T-helper 2 cell (primary cell): Measurements from ENCODE around the gene L1CAM.

ENCODE experiments used
- DNase-seq, 5 experiments: peaks; one replicate each; pipeline versions ENCODE4 v3.0.0 to v3.0.0-alpha.2; 2012 to 2022
- total RNA-seq, 2 donors: gene quantifications; one replicate each; lab custom pipeline; 2026; lab: John Stamatoyannopoulos, UW

The L1CAM gene, protein sequence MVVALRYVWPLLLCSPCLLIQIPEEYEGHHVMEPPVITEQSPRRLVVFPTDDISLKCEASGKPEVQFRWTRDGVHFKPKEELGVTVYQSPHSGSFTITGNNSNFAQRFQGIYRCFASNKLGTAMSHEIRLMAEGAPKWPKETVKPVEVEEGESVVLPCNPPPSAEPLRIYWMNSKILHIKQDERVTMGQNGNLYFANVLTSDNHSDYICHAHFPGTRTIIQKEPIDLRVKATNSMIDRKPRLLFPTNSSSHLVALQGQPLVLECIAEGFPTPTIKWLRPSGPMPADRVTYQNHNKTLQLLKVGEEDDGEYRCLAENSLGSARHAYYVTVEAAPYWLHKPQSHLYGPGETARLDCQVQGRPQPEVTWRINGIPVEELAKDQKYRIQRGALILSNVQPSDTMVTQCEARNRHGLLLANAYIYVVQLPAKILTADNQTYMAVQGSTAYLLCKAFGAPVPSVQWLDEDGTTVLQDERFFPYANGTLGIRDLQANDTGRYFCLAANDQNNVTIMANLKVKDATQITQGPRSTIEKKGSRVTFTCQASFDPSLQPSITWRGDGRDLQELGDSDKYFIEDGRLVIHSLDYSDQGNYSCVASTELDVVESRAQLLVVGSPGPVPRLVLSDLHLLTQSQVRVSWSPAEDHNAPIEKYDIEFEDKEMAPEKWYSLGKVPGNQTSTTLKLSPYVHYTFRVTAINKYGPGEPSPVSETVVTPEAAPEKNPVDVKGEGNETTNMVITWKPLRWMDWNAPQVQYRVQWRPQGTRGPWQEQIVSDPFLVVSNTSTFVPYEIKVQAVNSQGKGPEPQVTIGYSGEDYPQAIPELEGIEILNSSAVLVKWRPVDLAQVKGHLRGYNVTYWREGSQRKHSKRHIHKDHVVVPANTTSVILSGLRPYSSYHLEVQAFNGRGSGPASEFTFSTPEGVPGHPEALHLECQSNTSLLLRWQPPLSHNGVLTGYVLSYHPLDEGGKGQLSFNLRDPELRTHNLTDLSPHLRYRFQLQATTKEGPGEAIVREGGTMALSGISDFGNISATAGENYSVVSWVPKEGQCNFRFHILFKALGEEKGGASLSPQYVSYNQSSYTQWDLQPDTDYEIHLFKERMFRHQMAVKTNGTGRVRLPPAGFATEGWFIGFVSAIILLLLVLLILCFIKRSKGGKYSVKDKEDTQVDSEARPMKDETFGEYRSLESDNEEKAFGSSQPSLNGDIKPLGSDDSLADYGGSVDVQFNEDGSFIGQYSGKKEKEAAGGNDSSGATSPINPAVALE
- total RNA-seq = 2.2 reads per million in 2 donors

DNA sequence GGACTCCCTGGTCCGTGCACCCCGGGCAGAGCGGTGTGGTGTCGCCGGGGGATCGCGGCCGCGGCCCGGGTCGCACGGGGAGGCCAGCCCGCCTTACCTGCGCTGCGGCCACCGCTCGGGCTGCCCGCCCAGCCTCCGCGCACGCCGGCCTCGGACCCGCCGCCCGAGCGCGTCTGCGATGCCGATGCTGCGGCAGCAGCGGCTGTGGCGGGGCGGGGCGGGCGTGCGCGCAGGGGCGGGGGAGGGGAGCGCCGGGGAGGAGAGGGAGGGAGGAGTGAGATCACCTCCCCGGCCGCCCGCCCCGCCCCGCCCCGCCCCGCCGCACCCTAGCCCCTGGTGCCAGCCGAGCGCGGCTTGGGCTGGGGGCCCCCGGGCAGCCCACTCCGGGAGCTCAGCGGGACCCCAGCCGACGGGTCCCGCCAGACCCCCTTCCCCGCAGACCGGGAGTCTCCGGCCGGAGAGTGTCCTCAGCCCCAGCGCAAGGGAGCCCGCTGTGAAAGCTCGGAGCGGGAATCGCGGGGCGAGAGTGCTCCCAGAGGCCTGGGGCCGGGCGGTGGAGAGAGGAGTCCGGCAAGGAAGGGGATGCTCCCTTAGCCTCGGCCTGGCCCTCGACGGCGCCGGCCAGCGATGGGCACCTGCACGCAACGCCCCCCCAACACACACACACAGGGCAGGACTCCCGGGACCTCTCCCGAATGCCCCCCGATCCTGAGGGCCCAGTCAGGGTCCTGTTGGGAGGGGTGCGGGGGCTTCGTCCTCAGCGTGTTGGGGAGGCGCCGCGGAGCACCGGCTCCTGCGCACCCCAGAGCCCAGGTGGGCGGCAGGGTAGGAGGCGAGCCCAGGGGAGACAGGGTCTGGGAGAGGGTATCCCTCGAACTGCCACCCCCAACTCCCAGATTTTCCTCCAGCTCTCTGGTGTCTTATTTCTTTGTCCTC is at the start of gene L1CAM:
TSS of gene L1CAM (minus strand) at position 206 of the 936 bp plus-strand sequence. CDS start 10,337 bp downstream, outside the sequence.
- DNase-seq = peak in 2 of 5 experiments; percentile 14 to 36

DNA sequence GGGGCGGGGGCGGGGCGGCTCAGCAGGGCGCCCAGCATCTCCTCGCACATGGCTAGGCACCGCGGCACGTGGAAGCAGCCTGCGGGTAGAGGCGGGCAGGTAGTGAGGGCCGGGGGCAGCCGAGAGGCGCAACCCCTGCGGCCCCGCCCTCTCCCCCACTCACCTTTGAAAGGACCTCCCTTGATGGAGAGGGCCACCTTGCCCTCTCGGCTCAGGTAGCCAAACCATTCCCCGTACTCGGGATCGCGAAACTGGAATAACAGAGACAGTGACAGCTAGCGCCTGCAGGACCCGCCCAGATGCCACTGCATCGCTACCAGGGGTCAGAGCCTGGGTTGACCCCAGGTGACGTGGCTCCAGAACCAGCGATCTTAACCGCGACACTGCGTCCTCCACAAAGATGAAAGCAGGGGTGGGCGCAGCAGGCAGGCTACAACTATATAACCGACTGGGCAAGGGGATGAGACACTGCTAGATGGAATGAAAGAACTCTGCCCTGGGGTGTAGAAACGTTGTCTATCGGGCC is 49.4 kb upstream of the L1CAM start:
- DNase-seq = no peak

DNA sequence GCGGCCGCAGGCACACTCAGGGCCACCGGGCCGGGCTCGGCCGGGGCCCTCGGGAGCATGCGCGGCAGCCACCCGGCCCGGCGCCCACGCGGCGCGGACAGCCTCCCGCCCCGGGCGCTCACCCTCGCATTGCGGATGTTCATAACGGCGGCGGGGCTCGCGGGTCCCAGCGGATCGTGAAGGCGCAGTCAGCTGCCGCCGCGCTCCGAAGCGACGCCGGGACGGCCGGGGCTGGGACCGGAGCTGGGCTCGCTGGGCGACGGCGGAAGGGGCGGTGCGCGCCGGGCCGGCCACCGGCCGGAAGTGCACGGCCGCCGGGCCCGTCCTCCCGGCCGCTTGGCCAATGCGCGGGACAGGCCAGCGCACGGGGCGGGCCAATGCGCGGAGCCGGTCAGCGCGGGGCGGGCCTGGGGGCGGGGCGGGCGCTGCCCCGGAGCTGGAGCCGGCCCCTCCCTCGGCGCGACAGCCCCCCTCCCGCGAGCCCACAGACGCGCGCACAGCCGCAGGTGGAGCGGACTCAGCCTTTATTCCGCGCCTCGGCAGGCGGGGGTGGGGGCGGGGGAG is 48.9 kb upstream of the L1CAM start, which contains the start of gene NAA10:
TSS of gene NAA10 (minus strand) at position 276 of the 564 bp plus-strand sequence. CDS start at position 143, 133 bp downstream.
- DNase-seq = peak; percentile 29 to 67 (median 44)

DNA sequence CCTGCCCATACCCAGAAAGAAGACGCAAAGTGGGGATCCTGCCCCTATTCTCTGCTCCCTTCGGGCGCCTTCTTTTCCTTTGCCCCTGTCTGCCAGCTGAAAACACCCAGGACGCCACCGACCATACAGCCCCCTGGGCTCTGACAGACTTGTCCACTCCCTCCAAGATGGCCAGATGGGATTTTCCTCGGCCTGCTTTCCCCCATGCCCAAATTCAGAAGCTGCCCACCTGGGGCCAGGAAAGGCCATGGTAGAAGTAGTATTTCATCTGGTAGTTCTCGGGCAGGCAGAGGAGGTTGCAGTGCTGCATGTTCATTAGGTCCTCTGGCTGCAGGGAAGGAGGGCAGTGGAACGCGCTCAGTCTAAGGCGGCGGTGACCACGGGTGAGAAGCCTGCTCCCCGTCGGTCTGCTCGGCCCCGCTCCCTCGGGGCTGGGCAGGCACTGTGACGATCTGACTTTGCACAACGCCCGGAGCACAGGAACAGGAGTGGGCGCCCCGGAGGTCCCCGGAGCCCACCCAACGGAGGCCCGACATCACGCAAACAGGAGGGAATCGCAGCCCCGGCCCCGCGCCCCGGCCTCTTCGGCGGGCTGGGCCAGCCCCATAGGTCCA is 48.3 kb upstream of the L1CAM start:
- DNase-seq = no peak

DNA sequence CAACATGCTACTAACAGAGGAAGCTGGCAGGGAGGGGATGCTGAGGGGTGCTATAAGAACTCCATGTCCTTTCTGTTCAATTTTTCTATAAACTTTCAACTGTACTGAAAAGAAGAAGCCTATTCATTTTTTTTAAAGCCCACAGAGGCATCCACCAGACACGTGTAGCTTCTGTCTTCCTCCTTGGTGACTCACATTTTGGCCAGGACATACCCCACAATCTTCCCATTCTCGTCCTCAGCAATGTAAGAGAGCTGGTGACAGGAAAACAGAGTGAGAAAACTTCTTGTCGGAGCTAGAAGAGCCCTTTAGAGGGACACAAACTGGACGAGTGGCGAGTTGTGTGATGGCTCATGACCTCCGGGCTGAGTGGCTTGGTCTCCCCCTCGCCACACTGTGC is 47.8 kb upstream of the L1CAM start:
- DNase-seq = no peak

DNA sequence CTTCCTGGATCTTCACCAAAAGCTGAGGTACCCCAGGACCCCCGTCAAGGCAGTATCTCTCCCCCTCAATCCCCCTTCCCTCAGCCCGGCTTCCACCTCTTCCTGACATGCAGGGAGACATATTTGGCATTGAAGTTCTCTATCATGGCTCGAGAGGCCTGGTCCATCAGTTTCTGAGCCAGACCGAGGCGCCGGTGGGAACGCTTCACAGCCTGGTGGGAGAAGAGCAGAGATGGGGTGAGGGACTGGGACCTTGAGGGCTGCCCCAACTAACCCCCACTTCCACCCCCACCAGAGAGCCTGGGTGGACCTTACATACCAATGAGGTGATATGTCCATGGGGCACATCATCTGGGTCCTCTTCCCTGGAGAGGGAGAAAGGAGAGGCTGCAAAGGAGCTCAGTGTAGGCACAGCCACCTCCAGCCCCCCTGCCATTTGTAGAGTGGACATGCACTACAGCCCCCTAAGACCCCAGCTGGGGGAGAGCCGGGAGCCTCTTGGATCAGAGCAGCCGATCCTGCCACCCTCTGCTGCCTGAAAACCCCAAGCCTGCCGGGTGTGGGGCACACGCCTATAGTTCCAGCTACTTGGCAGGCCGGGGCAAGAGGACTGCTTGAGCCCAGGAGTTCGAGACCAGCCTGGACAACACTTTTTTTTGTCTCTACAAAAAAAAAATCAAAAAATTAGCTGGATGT is 46.4 kb upstream of the L1CAM start:
- no peak for DNase-seq

DNA sequence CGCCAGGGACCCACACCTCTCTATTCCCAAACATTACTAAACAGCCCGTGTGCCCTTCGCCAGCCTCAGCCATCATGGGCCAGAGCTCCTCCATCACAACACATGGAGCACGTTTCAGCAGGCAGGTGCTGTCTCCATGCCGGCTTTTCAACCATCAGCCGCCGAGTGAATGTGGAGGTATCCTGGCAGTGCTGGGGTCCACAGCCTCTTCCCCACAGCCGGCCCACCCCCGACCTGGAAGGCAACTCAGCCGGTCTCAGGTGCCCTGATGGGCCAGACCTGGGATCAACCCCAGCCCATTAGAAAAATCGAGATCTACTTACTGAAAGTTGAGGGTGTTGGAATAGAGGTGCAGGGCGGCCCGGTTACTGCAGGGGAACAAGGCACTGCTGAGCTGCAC is 45.8 kb upstream of the L1CAM start:
- no peak for DNase-seq

DNA sequence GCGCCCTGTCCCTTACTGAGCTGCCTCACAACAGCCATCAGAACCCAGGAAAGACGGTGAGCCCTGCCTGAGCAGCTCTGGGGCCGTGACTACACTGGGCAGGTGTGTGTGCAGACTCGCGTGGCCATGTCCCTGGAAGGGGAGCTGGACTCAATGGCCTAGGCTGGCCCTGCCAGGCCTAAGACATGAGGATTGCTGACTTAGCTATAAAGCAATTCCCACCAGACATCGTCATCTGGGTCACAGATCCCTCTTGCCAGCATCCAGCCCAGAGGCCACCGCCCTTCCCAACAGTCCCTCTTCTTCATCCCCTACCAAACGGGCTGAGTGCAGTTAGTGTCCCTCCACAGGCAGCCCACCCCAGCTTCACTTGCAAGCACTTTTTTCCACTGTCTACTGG is 45.2 kb upstream of the L1CAM start:
- no peak for DNase-seq

DNA sequence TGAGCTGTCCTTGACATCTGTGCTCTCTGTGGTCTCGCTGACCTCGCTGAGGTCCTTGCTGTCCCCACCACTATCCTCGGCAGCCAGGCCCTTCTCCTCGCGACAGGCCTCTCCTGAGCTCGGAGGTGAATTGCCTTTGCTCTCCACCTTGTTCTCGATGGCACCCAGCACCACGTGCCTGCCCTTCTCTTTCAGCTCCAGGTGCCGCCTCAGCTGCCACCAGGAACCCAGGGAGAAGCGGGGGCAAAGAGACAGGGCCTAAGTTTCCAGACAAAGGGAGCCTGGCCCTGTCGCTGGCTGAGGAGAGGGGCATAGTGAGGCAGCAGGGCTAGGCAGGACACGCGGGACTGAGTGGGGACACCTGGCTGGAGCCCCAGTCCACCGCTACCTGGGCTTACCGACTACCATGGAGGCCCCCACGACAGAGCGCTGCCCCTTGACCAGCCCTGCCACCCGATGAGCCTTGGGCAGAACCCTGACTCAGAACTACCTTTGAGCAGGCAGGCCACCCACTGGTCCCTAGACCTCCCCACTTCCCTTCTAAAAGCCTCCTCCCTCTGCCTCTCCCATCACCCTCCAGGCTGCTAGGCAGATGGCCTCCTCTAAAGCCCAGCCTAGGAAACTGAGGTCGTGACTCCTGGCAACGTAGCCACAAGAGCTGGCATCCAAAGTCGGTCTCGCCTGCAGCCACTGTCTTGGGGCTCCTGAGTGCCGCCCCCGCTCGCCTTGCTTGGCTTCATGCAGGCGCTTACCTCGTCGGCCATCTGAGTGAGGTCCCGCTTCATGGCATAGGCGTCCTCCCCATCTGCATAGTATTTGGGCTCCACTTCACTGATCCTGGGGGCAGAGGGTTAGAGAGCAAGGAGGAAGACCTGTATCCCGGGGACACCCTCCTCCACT is 44.3 kb upstream of the L1CAM start:
- DNase-seq = no peak

DNA sequence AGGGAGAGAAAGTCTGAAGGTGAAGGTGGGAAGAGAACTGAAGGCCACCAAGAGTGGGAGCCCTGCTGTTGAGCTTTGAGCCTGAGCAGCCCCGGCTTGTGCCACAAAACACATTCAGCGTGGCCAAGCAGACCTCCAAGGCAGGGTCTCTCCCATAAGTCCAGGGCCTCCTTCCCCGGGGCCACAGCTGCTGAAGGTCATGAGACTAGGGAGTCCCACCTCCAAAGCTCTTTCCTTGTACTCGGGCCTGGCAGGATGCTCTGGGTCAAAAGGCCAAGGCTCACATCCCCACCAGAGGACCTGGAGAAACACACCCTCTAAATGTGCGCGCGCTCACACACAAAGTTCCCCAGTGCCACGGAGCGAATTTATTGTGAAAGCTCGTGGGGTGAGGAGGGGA is 43.6 kb upstream of the L1CAM start:
- DNase-seq = no peak

DNA sequence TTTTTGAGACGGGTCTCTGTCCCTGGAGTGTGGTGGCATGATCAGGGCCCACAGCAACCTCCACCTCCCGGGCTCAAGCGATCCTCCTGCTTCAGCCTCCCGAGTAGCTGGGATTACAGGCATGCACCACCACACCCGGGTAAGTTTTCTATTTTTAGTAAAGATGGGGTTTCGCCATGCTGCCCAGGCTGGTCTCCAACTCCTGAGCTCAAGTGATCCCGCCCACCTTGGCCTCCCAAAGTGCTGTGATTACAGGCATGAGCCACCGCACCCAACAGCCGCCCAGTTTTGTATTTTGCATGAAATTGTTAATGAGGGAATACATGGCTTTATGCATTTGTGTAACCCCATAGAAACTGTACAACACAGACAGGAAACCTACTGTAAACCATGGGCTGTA is 42.9 kb upstream of the L1CAM start:
- DNase-seq = no peak

DNA sequence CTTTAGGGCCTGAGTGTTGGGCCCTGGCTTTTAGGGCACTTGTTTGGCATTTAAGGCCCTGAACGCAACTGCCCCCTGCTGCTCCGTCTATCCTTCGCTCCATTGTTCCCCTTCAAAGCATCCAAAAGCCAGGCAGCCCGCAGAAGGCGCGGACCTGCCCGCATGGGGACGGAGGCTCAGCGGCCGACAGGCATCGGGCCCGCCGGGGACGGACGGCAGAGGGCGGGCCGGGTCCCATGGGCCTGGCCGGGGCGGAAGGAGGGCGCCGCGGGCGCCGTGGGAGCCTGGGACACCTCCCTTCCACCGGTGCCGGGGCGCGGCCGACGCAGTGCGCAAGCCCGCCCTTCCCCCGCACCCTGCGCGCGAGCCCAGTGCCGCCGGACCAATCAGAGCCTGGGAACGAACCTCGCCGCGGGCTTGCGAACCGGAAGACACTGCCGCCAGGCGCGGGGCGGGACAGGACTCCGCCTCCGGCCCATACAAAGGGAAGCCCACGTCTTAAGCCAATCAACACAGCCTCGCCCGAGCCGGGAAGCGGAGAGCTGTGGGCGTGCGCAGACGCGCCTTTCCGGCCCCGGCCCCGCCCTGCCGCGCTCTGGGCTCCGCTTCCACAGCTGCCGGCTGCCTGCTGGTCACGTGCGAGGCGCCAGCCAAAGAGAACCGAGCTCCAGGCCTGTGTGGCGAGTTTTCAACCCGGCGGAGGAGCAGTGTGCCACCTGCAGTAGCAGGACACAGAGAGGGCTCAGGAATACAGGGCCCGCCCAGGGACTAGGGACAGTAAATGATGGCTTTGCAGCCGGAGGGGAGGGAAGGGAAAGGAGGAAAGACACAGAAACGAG is 42.2 kb upstream of the L1CAM start:
- DNase-seq = peak; percentile 79 to 99 (median 89)

DNA sequence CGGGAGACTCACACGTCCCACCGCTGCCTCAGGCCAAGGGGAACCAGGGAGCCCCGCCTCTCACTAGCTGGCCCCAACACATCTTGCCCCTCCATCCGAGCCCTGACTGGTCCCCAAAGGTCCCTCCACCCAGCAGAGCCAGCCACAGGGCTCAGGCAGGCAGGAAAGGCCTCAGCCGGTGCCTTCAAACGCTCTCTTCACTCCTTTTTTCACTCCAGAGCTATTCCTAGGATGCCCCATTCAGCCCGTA is 41.6 kb upstream of the L1CAM start:
- DNase-seq = no peak

DNA sequence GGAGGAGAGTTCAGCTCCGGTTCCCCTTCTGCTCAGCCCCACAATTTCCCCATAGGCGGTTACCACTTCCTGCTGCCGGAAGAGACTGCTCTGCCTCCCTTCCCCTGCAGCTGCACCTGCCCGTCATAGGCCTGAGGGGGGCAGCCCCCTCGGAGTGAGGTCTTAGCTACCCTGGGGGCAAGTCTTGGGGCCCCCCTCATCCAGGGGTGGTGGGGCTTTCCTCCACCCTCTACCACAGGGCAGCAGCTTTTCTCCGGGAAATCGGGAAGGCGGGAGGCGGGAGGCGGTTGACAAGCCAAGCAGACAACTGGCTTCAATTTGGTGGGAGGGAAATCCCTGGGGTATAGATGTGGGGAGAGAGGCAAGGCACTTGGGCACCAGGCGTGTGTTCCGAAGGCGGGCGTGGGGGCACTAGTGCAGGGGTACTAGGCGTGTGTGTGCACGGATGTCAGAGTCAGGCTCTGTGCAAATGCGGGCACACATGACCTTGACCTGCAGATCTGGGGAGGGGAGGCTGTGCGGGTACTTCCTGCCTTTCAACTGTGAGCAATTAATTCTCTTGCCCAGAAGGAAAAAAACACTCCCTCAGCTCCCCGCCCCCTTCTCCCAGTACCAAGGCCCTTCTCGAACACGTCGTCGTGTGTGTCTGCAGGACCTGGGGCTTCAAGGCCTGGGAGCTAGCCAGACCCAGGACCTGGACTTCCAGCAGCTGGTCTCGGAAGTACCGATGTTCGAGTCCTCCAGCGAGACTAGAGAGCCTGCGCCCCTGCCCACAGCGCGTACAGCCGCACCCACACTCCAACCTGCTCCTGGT is 41.1 kb upstream of the L1CAM start:
- DNase-seq = peak; percentile 45 to 93 (median 74)

DNA sequence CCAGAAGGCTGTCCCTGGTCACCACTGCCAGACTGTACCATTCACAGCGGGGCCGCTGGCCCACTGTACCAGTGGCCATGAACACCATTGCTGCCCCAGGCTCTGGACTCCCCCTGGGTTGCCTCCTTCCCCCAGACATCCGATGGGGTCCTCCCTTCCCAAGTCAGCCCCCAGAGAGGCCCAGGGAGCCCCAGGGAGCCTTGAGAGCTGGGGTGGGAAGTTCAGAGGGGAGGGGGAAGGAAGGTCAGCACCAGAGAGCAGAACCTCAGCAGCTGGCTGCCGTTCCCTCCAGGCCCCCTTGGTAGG is 40.5 kb upstream of the L1CAM start:
- no peak for DNase-seq

DNA sequence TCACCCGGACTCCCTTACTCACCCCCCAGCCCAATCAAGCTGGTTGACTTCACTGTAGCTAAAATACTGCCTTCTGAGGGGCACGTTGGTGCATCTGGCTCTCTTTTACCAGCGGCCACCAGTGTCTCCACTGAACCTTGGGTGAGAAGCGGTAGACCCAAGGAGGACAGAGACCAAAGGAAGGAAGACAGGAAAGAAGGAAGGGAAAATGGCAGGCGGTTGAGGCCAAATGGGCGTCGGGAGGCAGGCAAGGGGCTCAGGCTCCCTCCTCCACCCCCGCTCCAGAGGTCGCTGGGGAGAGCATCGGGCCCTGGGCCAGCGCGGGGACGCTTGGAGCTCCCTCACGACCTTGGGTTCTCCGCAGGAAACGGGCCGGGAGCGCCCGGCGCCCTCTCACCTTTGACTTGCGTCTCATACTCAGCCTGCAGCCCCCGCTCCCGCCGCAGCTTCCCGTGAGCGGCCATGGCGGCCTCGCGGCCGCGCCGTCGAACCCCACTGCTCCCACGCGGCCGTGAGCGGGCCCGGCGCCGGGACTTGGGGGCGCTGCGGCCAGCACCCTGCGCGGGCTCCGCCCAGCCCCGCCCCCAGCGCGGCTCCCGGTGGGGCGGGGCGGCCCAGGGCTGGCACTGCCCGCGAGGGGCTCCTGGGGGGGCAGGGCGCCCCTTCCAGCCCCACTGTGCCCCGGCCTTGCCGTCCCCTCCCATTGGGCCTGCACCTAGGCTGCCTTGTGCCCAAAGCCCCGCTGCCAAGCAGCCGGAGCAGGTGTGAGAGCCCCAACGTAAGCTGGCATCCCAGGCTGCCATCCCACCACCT is 40.0 kb upstream of the L1CAM start, which contains the start of gene ARHGAP4:
TSS of gene ARHGAP4 (minus strand) at position 526 of the 813 bp plus-strand sequence. CDS start at position 464, 62 bp downstream.
- peak in 4 of 5 experiments; percentile 15 to 74 (median 40) for DNase-seq
